ENCODE results near the gene ORAI3. TPM values are rescaled to one million over a fixed set of nuclear protein-coding genes. Genes with fewer than 3 reads are reported as not detected.
A peak's percentile ranks its signal among the peaks of the same experiment; 100 is the strongest.

Gene ORAI3
- total RNA-seq, 1 donor from 2014 or later, result 11.8 TPM

- Mint-ChIP-seq H3K36me3 (ENCODE audit: low read depth) (peaks cover 2% of the 10 kb centered on the region), H3K27ac (no peak overlapping the region), H3K9me3 (no peaks in the 10 kb centered on the region), H3K4me1 (peaks cover 9% of the 10 kb centered on the region), H3K27me3 (peaks cover 1% of the 10 kb centered on the region), H3K4me3 (no peak overlapping the region)
- intact Hi-C loops (cut with micrococcal nuclease), result no loop called here
- no peak for DNase-seq
Measured at GRCh38 chr16:30991052-30991451, 42.2 kb downstream of the ORAI3 start.

DNA sequence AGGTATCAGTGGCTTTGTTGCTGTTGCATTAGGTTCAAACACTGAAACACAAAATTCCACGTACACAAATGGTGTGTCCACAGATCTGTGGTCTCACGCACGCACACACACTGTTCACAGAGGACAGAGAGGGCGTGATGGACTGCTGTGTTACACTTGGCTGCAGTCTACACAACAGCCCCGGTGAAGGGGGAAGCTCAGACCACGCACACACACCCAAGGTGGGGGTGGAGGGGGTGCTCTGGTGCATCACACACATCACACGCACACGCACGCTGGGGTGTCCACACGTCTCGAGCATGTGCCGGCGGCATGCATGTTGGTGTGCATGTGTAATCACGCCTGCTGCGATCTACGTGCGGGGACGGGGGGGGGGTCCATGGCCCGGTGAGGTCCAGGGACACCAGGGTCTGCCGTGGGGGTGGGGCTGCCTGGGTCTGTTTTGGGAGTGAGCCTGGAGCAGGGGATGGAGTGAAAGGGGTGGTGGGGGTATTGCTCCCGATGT is 43.5 kb downstream of the ORAI3 start:
- Mint-ChIP-seq H3K9me3 (no peaks in the 10 kb centered on the region), H3K4me1 (peaks cover 7% of the 10 kb centered on the region), H3K27ac (no peak overlapping the region), H3K4me3 (no peak overlapping the region), H3K27me3 (peaks cover 1% of the 10 kb centered on the region), H3K36me3 (ENCODE audit: low read depth) (no peaks in the 10 kb centered on the region)
- DNase-seq, result no peak
- intact Hi-C loops (cut with micrococcal nuclease), result no loop called here

DNA sequence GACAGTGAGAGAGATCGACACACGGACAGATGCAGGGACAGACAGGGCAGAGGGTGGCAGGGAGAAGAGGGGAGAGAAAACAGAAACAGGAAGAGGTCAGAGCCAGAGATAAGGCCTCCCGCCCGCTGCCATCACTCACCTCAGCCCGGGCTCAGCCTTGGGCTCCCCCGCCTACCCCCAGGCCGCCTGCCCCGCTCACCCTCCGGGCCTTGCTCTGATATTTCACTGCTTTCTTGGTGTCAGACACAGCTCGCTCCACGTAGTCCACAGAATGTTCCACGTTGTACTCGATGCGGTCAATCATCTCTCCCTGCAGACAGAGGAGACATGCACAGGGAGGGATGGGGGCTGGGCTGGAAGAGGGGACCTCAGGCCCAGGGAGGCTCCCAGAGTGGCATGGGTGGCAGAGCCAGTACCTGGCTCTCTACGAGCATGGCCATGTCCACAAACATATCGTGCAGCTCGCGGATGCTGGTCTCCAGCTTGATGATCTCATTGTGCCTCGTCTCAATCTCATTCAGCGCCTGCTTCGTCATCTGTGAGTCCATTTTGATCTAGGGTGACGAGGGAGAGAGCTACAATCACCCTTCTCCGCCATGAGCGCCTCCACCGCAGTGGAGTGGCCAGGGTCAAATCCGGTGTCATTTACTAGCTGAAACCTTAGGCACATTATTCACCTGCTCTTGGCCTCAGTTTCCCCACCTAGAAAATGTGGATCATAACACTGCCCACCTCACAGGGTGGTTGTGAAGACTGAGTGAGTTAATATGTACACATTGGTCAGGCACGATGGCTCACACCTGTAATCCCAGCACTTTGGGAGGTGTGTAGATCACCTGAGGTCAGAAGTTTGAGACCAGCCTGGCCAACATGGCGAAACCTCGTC is 44.3 kb downstream of the ORAI3 start:
- intact Hi-C loops (cut with micrococcal nuclease), result no loop called here
- no peaks in the 10 kb centered on the region for H3K36me3 Mint-ChIP-seq (ENCODE audit: low read depth)
- H3K4me1 Mint-ChIP-seq, result peaks cover 7% of the 10 kb centered on the region
- H3K9me3 Mint-ChIP-seq, result no peaks in the 10 kb centered on the region
- H3K27ac Mint-ChIP-seq, result no peak overlapping the region
- DNase-seq, result no peak
- peaks cover 1% of the 10 kb centered on the region for H3K27me3 Mint-ChIP-seq
- H3K4me3 Mint-ChIP-seq, result no peak overlapping the region

DNA sequence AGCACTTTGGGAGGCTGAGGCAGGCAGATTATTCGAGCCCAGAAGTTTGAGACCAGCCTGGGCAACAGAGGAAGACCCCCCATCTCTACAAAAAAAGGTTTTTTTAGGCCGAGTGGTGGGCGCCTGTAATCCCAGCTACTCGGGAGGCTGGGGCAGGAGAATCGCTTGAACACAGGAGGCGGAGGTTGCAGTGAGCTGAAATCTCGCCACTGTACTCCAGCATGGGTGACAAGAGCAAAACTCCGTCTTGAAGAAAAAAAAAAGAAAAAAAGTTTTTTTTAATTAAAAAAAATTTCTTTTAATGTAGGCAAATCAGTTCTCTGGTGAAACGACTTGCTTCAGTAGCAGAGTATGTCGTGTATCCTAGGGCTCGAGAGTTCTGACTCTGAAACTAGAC is 47.1 kb downstream of the ORAI3 start:
- Mint-ChIP-seq H3K36me3 (ENCODE audit: low read depth) (no peaks in the 10 kb centered on the region), H3K9me3 (no peaks in the 10 kb centered on the region), H3K4me1 (peaks cover 7% of the 10 kb centered on the region), H3K27me3 (peaks cover 1% of the 10 kb centered on the region), H3K27ac (no peak overlapping the region), H3K4me3 (peak overlapping the region; percentile 9)
- DNase-seq, result no peak
- intact Hi-C loops (cut with micrococcal nuclease), result loop anchor here (2.0 to 5.0 kb wide), 2 partner anchors 79 to 146 kb away; partner anchors contain the start of genes ZNF646 and ZNF668

DNA sequence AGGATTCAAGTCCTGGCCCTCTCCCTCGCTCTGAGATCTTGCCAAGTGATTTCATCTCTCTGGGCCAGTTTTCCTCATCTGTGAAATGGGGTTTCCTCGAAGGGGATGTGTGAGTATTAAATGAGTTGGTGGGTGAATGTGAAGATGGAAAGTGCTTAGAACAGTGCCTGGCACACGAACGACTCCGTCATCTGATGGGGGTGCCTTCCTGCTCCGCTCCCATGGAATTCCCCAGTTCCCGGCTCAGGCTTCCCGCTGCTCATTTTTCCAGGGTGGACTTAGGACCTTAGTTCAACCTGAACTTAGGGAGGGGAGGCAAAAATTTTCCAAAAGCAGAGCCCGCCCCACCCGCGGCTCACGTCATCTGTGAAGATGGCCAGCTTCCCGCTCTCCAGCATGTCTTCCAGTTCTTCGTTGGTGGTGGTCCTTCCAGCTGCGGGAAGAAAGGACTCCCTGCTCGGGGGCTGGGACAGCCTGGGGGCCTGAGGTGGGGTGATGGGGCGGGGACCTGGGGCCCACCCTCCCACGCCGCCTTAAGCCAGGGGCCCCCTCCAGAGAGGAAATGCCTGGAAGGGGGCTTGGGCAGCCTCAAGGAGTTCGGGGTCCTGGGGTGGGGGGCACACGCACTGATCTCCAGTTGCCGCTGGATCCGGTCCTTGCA is 47.6 kb downstream of the ORAI3 start:
- peak overlapping the region; percentile 71 for H3K27ac Mint-ChIP-seq

DNA sequence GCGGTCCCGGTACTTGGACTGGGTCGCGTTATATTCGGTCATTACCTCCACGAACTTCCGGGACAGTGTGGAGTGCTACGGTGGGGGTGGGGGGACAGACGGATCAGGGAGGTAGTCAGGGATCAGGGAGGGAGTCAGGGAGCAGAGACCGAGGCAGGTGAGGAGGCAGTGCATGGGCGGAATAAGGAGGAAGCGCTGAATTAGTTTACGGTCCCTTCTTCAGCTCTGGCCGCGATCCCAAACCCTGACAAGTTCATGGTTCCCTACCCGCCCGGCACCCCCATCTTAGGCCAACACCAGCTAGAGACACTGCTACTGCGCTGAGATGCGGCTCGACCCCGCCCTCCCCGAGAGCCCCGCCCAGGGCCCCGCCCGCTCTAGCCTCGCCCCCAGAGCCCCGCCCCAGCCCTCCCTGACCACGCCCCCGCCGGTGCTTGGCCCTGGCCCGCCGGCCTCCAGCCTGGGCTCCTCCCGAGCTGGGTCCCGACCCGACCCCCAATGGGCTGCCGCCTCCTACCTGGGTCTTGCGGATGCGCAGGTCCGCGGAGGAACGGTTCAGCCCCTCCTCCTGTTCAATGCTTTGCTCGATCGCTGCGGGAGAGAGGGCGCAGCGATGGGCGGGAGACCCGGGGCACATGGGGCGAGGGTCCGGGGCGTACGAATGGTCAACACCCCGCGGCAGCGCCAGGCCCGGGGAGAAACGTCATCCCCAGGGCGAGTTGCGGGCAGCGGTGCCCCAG is 48.3 kb downstream of the ORAI3 start:
- Mint-ChIP-seq H3K27me3 (peaks cover 1% of the 10 kb centered on the region), H3K36me3 (ENCODE audit: low read depth) (no peaks in the 10 kb centered on the region), H3K4me1 (peaks cover 7% of the 10 kb centered on the region), H3K27ac (peak overlapping the region; percentile 71), H3K9me3 (no peaks in the 10 kb centered on the region), H3K4me3 (peak overlapping the region; percentile 85)
- intact Hi-C loops (cut with micrococcal nuclease), result loop anchor here (1.0 to 5.0 kb wide), 3 partner anchors 37 to 145 kb away; partner anchors contain the start of genes ZNF646 and ZNF668
- DNase-seq, result peak; percentile 90

More for the DNA sequence above, 47.6 kb downstream of the ORAI3 start:
- intact Hi-C loops (cut with micrococcal nuclease), result loop anchor here (2.0 to 5.0 kb wide), 2 partner anchors 78 to 146 kb away; partner anchors contain the start of genes ZNF646 and ZNF668
- peaks cover 1% of the 10 kb centered on the region for H3K27me3 Mint-ChIP-seq
- no peaks in the 10 kb centered on the region for H3K9me3 Mint-ChIP-seq
- DNase-seq, result no peak
- peak overlapping the region; percentile 85 for H3K4me3 Mint-ChIP-seq
- H3K4me1 Mint-ChIP-seq, result peaks cover 7% of the 10 kb centered on the region
- no peaks in the 10 kb centered on the region for H3K36me3 Mint-ChIP-seq (ENCODE audit: low read depth)

GRCh38 chr16:30997725-30998711 is 49.1 kb downstream of the ORAI3 start:
- DNase-seq, result no peak
- intact Hi-C loops (cut with micrococcal nuclease), result loop anchor here (1.0 to 5.0 kb wide), 3 partner anchors 36 to 144 kb away; partner anchors contain the start of genes ZNF646 and ZNF668
- Mint-ChIP-seq H3K27me3 (peaks cover 1% of the 10 kb centered on the region), H3K9me3 (no peaks in the 10 kb centered on the region), H3K27ac (no peak overlapping the region), H3K36me3 (ENCODE audit: low read depth) (no peaks in the 10 kb centered on the region), H3K4me3 (peak overlapping the region; percentile 85), H3K4me1 (peaks cover 7% of the 10 kb centered on the region)

DNA sequence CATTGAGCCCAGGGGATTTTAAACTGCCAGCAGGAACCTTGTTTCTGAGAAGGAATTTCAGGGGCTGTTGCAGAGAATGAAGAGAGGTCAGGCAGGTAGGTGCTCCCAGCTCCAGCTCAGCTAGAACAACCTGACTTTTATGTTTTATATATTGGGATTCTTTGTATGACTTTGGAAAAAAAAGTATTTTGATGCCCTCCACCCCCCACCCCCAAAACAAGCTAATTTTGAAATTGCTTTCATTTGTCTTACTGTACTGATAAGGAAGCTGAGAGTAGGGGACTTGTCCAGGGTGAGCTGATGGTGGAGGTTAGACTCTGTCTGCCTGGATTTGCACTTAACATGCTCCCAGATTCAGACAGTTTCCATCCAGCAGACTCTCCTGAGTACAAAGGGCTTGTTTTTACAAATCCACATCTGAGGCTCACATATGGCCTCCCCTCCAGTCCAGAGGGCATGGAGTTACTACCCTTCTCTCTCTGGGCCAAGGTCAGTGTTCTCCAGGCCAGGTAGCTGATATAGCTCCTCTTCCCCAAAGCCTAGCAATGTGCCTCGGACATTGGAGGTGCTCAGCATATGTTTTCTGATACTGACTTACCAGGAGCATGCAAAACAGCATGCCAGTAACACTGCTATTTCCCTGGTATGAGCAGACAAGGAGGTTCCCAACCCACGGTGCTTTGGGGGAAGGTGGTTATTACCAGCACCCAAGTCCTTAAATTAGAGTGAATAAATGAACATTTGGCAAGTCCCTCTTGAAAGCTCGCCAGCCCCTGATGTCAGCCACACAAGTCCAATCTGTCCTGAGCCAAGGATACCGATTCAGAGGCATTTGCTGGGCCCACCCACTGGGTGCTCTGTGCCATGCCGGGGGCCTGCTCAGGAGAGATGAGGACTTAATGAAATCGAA is 50.2 kb downstream of the ORAI3 start:
- Mint-ChIP-seq H3K27me3 (peaks cover 1% of the 10 kb centered on the region), H3K4me3 (no peak overlapping the region), H3K27ac (no peak overlapping the region), H3K36me3 (ENCODE audit: low read depth) (no peaks in the 10 kb centered on the region), H3K4me1 (peaks cover 6% of the 10 kb centered on the region), H3K9me3 (no peaks in the 10 kb centered on the region)
- intact Hi-C loops (cut with micrococcal nuclease), result loop anchor here (5.0 kb wide), 1 partner anchor 143 kb away; no protein-coding TSS in a partner anchor
- no peak for DNase-seq

DNA sequence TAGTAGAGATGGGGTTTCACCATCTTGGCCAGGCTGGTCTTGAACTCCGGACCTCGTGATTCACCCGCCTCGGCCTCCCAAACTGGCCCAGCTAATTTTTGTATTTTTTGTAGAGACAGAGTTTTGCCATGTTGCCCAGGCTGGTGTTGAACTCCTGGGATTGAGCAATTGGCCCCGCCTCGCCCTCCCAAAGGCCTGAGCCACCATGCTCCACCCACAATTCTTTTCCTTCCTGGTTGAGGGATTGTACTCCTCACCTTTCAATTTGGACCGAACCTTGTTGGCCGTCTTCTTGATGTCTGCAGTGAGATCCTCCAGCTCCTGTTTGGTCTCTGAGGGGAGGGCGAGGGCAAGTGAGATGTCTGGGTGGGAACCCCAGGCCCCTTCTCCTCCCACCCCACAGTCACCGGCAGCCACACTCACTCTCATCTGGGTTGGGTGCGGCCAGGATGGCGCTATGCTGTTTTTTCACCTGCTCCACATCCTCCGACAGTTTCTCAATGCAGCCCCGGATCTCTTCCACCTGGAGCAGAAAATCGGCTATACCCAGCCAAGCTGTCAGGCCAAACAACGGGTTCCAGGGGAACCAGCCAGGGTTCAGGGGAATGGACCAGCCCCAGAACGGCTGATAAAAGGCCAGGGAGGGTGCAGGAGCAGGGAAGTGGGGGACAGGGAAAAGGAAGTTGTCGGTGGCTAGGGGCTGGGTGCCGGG is 52.0 kb downstream of the ORAI3 start:
- peaks cover 2% of the 10 kb centered on the region for H3K27me3 Mint-ChIP-seq
- H3K4me1 Mint-ChIP-seq, result peaks cover 3% of the 10 kb centered on the region
- no peak overlapping the region for H3K4me3 Mint-ChIP-seq
- DNase-seq, result no peak
- no peaks in the 10 kb centered on the region for H3K36me3 Mint-ChIP-seq (ENCODE audit: low read depth)
- intact Hi-C loops (cut with micrococcal nuclease), result no loop called here
- no peaks in the 10 kb centered on the region for H3K9me3 Mint-ChIP-seq
- no peak overlapping the region for H3K27ac Mint-ChIP-seq

DNA sequence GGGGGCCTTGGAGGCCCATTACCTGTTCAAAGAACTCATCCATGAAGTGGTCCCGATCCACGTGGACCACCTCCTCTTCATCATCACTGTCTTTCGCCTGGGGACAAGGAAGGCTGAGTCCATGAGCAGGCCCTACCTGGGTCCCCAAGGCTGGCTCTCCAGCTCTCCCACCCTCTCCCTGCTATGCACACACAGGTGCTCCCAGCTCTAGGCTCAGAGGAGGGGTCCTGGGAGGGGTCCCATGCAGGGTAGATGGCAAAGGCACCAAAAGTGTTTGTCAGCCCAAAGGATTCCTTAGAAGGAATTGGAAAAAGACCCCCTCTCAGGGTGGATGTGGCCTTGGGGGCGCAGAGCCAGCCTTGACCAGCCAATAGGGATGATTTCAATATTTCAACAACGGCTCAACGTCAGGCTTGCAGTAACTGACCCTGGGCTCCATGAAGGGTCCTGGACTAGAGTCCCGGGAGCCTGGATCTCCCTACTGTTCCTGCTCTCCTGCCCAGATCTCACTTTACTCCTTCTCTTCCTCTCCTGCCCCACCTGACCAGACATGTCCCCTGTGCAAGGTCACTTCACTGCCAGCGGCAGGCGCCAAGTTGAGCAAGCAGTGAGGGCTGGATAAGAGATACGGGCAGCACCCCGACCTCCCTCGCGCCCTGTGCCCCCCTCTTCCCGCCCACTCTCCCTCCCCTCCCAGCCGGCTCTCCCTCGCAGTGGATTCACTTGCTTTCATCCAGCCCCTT is 52.8 kb downstream of the ORAI3 start:
- DNase-seq, result no peak
- Mint-ChIP-seq H3K9me3 (no peaks in the 10 kb centered on the region), H3K4me1 (peaks cover 3% of the 10 kb centered on the region), H3K27me3 (peaks cover 5% of the 10 kb centered on the region), H3K36me3 (ENCODE audit: low read depth) (no peaks in the 10 kb centered on the region), H3K27ac (no peak overlapping the region), H3K4me3 (no peak overlapping the region)
- intact Hi-C loops (cut with micrococcal nuclease), result no loop called here

GRCh38 chr16:31002250-31002700 is 53.4 kb downstream of the ORAI3 start:
- Mint-ChIP-seq H3K4me3 (no peak overlapping the region), H3K9me3 (no peaks in the 10 kb centered on the region), H3K27ac (no peak overlapping the region), H3K4me1 (no peaks in the 10 kb centered on the region), H3K36me3 (ENCODE audit: low read depth) (no peaks in the 10 kb centered on the region), H3K27me3 (peaks cover 6% of the 10 kb centered on the region)
- no peak for DNase-seq
- intact Hi-C loops (cut with micrococcal nuclease), result no loop called here
